Body of pancreas (tissue), 4 donors: ENCODE measurements around the gene FAM222A. TPM values are rescaled to one million over a fixed set of nuclear protein-coding genes. Genes with fewer than 3 reads are reported as not detected.

ENCODE experiments used
- ATAC-seq: fragments of 150-250 bp; one replicate; pipeline ENCODE4 v1.9.1; 2016
- DNase-seq, 4 donors: peaks; one replicate each; pipeline ENCODE4 v3.0.0-alpha.2; 2019
- H3K27ac ChIP-seq, 4 donors: fragments of 200-600 bp; sonication (generic); 1 replicate in 3 of 4; 2 replicates in 1 of 4; pipeline versions ENCODE4 v1.5.1 to v1.6.1; 2016 to 2019; ENCODE audit warnings: mild to moderate bottlenecking in 1 of 4, mixed read lengths in 1 of 4, moderate library complexity in 1 of 4
- H3K27me3 ChIP-seq, 2 donors: fragments of 200-600 bp; sonication (generic); one replicate each; pipeline ENCODE4 v1.6.0; 2016; ENCODE audit warnings: mild to moderate bottlenecking in 1 of 2
- H3K36me3 ChIP-seq, 2 donors: fragments of 200-600 bp; sonication (generic); replicated peaks in 1 of 2; 2 replicates each; pipeline ENCODE4 v1.5.1; 2016; ENCODE audit warnings: low read depth in 2 of 2; ENCODE audit not compliant: insufficient read depth in 1 of 2
- H3K4me1 ChIP-seq: fragments of 200-600 bp; sonication (generic); one replicate; pipeline ENCODE4 v1.6.0; 2016
- H3K4me3 ChIP-seq, 2 donors: fragments of 200-600 bp; sonication (generic); 1 replicate in 1 of 2; 2 replicates in 1 of 2; pipeline ENCODE4 v1.5.1; 2016 to 2019
- H3K9me3 ChIP-seq, 3 donors: fragments of 200-600 bp; sonication (generic); 1 replicate in 2 of 3; 2 replicates in 1 of 3; pipeline ENCODE4 v1.5.1; 2016
- POLR2A ChIP-seq, 3 donors: fragments of 450-650 bp; IDR thresholded peaks; one replicate each; pipeline ENCODE4 v1.6.1; 2016; ENCODE audit warnings: antibody characterized with exemption in 3 of 3, mild to moderate bottlenecking in 2 of 3
- WGBS, 2 donors: methylation state at CpG; one replicate each; pipeline ENCODE4 v1.1.5; 2017; 5-methylcytosine and 5-hydroxymethylcytosine counted together
- intact Hi-C: fragments of 100-400 bp; cut with DNase I; formaldehyde crosslinking; loops from one replicate; pipeline ENCODE4 v1.15.1; 2023
- total RNA-seq, 2 donors: library from RNA; depleted of rRNA; stranded (reverse); fragments of >200 nt; gene quantifications; one replicate each; pipeline ENCODE4 v1.1.0, GENCODE V29; 2016
- TF ChIP-seq, protein P1 (sequence below), 7 experiments: fragments of 450-650 bp in 4 of 7; fragments of 200-600 bp in 3 of 7; sonication (generic) in 3 of 7; IDR thresholded peaks; one replicate each; pipeline ENCODE4 v1.5.1; 2016 to 2019; ENCODE audit warnings: antibody characterized with exemption in 7 of 7

Gene FAM222A
- total RNA-seq, 2 donors from 2014 or later: 8.0 to 16.2 TPM

DNA sequence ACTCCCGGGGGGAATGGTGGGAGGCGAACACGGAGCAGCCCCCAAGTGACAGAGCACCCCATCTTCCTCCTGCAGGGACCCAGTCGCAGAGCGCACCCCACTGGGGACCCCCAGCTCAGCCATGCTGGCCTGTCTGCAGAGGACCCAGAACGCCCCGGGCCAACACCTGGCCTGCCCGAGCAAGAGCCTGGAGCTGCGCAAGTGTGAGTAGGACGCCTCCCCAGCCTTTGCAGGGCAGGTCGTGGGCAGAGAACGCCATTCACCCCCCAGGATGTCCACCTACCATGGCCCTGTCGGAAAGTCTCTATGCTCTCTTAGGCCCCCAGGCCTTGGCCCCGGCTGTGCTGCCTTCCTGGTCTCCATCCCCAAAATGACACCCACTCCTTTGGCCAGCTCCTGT is 30.4 kb downstream of the FAM222A start:
- H3K27me3 ChIP-seq: no peaks in the 10 kb centered on the region
- H3K9me3 ChIP-seq: no peaks in the 10 kb centered on the region
- peaks cover 64% of the 10 kb centered on the region for H3K4me1 ChIP-seq
- WGBS, 2 donors: 89 to 91% methylated on average over 7 to 11 of the region's 14 CpGs
- no peak for ATAC-seq
- intact Hi-C loops: no loop called here
- DNase-seq: peak in 2 of 4 donors; percentile 4 to 7
- TF ChIP-seq, protein P1, sequence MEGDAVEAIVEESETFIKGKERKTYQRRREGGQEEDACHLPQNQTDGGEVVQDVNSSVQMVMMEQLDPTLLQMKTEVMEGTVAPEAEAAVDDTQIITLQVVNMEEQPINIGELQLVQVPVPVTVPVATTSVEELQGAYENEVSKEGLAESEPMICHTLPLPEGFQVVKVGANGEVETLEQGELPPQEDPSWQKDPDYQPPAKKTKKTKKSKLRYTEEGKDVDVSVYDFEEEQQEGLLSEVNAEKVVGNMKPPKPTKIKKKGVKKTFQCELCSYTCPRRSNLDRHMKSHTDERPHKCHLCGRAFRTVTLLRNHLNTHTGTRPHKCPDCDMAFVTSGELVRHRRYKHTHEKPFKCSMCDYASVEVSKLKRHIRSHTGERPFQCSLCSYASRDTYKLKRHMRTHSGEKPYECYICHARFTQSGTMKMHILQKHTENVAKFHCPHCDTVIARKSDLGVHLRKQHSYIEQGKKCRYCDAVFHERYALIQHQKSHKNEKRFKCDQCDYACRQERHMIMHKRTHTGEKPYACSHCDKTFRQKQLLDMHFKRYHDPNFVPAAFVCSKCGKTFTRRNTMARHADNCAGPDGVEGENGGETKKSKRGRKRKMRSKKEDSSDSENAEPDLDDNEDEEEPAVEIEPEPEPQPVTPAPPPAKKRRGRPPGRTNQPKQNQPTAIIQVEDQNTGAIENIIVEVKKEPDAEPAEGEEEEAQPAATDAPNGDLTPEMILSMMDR (IDR thresholded peaks at IDR 0.05): no peak
- TF ChIP-seq POLR2A (IDR thresholded peaks at IDR 0.05): no peak
- no peak overlapping the region for H3K4me3 ChIP-seq
- peak overlapping the region in 2 of 4 donors; percentile 53 to 77 for H3K27ac ChIP-seq
- H3K36me3 ChIP-seq: no peaks in the 10 kb centered on the region

DNA sequence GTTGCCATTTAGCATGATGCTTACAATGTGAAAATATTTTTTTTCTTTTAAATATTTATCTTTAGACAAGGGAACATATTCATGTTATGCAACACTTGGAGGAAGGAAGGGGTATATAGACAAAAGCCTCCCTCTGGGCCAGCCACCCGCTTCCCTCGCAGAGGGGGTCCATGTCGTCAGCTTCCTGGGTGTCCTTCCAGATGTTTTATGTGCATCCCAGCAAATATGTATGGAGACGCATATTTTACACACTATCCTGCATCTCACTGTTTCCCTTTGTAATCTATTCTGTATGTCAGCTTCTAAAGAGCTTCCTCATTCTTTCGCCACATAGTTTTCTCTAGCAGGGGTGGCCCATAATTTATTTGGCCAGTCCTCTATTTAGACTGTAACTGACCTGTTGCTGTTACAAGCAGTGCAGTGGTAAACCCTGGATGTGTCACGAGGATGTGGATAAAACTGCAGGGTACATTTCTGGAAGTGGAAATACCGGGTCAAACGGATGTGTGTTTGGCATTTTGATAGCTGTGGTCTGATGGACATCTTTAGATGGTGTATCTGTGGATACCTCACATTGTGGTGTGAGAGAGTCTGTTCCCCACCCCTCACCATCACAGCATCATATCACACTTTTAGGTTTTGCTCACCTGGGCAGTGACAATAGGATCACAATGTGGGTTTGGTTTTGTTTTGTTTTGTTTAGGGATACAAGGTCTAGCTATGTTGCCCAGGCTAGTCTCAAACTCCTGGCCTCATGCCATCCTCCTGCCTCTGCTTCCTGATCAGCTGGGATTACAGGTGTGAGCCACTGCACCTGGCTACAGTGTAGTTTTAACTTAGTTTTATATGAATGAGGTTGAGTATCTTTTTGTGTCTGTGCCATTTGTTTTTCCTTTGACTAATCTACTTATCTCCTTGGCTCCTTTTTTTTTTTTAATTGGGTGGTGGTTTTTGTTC is 31.6 kb downstream of the FAM222A start:
- 45 to 54% methylated on average over 8 of the region's 8 CpGs for WGBS, 2 donors
- peak; percentile 44 to 75 (median 66) for DNase-seq
- Histone ChIP-seq H3K4me3 (no peak overlapping the region), H3K27ac (peak overlapping the region; percentile 40 to 77 (median 58)), H3K27me3 (no peaks in the 10 kb centered on the region), H3K36me3 (no peaks in the 10 kb centered on the region), H3K9me3 (no peaks in the 10 kb centered on the region), H3K4me1 (peaks cover 52% of the 10 kb centered on the region)
- TF ChIP-seq POLR2A (IDR thresholded peaks at IDR 0.05): no peak
- TF ChIP-seq, protein P1 (IDR thresholded peaks at IDR 0.05): no peak
- intact Hi-C loops: no loop called here
- ATAC-seq: peak; percentile 76

DNA sequence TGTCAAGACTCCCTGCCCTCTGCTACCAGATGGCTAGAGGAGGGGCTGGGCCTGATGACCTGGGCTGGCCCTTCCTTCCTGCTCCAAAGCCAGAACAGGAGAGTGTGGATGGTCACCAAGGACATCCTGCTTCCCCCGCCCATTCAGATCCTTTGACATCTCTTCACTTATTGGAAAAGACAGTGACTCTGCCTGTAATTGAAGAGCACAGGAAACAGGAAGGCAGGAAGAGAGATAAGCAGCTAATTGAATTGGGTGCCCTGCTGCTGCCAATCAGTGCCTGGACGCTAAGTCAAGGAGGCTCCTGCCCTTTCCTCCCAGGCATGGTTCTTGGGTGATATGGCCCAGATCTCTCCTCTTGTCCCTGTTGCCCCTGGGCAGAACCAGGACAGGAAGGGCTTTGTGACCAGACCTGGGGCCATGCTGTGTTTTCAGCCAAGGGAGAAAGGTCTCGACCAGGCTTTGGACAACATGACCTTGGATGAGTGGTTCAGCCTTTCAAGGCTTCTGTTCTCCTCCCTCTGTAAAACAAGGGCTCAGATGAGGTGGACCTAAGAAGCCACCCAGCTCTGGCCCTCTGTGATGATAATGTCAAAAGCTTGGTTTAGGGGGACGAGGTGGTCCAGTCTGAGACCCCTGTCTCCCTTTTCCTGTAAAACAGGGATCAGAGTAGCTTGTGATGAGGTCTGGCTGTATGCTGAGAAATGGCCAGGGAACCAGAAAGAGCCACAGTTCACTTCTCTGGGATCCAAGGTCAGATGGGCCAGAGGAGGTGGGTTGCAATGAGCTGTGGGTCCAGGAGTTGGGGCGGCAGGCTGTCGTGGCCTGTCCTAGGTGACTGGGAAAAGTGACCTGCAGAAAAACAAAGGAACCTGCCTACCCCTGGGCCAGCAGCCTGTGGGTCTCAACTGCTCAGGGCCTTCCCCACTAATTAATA is 38.8 kb downstream of the FAM222A start:
- TF ChIP-seq, protein P1 (IDR thresholded peaks at IDR 0.05): no peak
- no peak for TF ChIP-seq POLR2A (IDR thresholded peaks at IDR 0.05)
- DNase-seq (peak in 3 of 4 donors; percentile 0 to 7 (median 3)), ATAC-seq (no peak)
- Histone ChIP-seq H3K27ac (no peak overlapping the region), H3K27me3 (no peaks in the 10 kb centered on the region), H3K36me3 (no peaks in the 10 kb centered on the region), H3K9me3 (no peaks in the 10 kb centered on the region), H3K4me3 (no peak overlapping the region), H3K4me1 (peaks cover 12% of the 10 kb centered on the region)
- intact Hi-C loops: no loop called here
- WGBS, 2 donors: 68 to 81% methylated on average over 5 to 6 of the region's 6 CpGs

DNA sequence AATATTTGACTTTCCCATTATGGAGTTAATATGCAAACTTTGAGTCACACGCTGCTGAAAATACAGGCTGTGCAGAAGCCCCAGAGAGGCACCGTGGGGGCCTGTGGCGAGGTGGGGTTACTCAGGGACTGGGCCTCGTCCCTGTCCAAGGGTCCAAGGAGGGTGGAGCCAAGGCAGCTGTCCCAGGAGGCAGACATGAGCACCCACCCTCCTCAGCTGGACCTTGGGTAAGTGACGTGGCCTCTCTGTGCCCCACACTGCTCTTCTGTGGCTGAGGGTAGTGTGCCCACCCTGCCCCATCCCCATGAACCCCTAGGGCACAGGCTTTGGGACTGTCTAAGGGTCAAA is 39.4 kb downstream of the FAM222A start:
- H3K4me1 ChIP-seq: peaks cover 11% of the 10 kb centered on the region
- ATAC-seq (no peak), DNase-seq (peak in 2 of 4 donors; percentile 1 to 5)
- H3K27me3 ChIP-seq: no peaks in the 10 kb centered on the region
- H3K9me3 ChIP-seq: no peaks in the 10 kb centered on the region
- WGBS, 2 donors: 65 to 90% methylated on average over 2 to 4 of the region's 5 CpGs
- intact Hi-C loops: no loop called here
- no peak for TF ChIP-seq POLR2A (IDR thresholded peaks at IDR 0.05)
- H3K36me3 ChIP-seq: no peaks in the 10 kb centered on the region
- H3K27ac ChIP-seq: no peak overlapping the region
- no peak overlapping the region for H3K4me3 ChIP-seq

DNA sequence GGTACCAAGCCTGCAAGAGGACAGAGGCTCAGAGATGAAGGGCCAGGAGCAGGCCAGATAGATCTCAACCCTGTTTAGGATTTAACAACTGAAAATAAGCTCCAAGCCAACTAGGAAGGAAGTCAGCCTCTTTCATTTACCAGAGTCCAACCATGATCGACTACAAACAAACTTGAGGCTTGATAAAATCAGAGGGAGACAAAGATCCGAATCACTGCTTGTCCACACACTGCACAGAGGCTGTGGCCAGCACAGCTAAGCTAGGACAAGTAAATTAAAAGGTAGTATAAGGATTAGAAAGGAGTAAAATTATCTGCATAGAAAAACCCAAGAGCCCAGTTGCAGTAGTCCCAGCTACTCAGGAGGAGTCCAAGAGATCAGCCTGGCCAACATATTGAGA is 40.3 kb downstream of the FAM222A start:
- 34 to 56% methylated on average over 2 of the region's 2 CpGs for WGBS, 2 donors
- H3K4me1 ChIP-seq: peaks cover 13% of the 10 kb centered on the region
- H3K27ac ChIP-seq: no peak overlapping the region
- intact Hi-C loops: no loop called here
- no peak for ATAC-seq
- no peaks in the 10 kb centered on the region for H3K9me3 ChIP-seq
- DNase-seq: no peak
- no peaks in the 10 kb centered on the region for H3K36me3 ChIP-seq
- H3K27me3 ChIP-seq: no peaks in the 10 kb centered on the region
- TF ChIP-seq POLR2A (IDR thresholded peaks at IDR 0.05): no peak
- TF ChIP-seq, protein P1 (IDR thresholded peaks at IDR 0.05): no peak
- H3K4me3 ChIP-seq: no peak overlapping the region
